Activated T-cell treated with anti-CD3 and anti-CD28 coated beads, Interleukin-2, amount 50 U/mL, for 4 hours (primary cell): Measurements from ENCODE around the gene ZNF274. TPM values are rescaled to one million over a fixed set of nuclear protein-coding genes. Genes with fewer than 3 reads are reported as not detected.

Experiments
- ATAC-seq, 2 donors: fragments of 200-7000 bp; cut with Tn5 transposase; one replicate each; pipeline ENCODE4 v1.10.0; 2021
- DNase-seq: peaks from one replicate; pipeline ENCODE4 v3.0.0-alpha.2; 2020
- H3K27me3 Mint-ChIP-seq: one replicate; pipeline ENCODE4 v1.8.0; 2021; ENCODE audit warnings: low read depth, mixed read lengths
- H3K36me3 Mint-ChIP-seq: one replicate; pipeline ENCODE4 v1.8.0; 2022; ENCODE audit warnings: mixed read lengths; ENCODE audit not compliant: insufficient read depth
- H3K4me1 Mint-ChIP-seq: one replicate; pipeline ENCODE4 v1.8.0; 2021; ENCODE audit warnings: low read depth, mixed read lengths
- H3K4me3 Mint-ChIP-seq: one replicate; pipeline ENCODE4 v1.8.0; 2021; ENCODE audit warnings: mild to moderate bottlenecking, moderate library complexity, mixed read lengths
- H3K9me3 Mint-ChIP-seq: one replicate; pipeline ENCODE4 v1.8.0; 2021; ENCODE audit warnings: mixed read lengths
- total RNA-seq, 3 donors: library from RNA; stranded (reverse); gene quantifications; one replicate each; pipeline ENCODE4 v1.2.1, GENCODE V29; 2021

Gene ZNF274
- total RNA-seq, 3 donors from 2014 or later: 17.3 to 26.6 (median 18.4) TPM

DNA sequence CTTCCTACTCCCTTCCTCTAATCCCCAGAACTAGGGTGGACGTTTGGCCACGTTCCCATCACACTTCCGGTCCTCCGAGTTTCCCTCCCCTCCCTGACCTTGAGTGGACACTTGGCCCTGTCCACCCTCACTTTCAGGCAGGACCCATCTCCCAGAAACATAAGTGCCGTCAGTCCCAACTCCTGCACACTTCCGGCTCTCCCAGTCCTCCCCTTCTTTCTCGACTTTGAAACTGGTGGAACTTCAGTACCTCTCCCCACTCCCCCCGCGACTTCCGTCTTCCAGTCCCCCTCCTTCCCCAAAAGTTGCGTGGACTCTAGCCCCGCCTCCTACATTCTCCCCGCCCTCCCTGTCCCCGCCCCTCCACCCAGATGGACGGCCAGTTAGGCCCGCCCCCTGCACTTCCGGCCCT is 278 bp upstream of the ZNF274 start:
- Mint-ChIP-seq H3K4me3 (peak overlapping the region; percentile 90), H3K4me1 (peaks cover 16% of the 10 kb centered on the region), H3K9me3 (peaks cover 18% of the 10 kb centered on the region), H3K27me3 (no peaks in the 10 kb centered on the region), H3K36me3 (peaks cover 43% of the 10 kb centered on the region)
- ATAC-seq (peak; percentile 77 to 78), DNase-seq (peak; percentile 71)

DNA sequence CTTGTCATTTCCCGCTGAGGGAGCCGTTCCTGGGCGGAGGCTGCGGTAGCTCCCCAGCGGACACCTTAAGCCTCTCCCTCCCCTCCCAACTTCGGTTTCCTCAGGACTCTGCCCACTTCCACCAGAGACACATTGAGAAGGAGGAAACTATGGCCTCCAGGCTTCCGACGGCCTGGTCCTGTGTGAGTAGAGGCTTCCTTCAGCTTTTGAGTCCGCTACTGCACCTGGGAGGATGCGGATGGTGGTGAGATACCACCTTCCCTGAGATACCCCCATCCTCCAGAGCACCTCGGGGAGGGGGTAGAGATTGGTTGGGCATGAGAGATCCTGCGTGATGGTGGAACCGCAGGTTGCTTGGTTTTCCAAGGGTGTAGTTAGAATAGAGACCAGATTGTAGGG is 955 bp downstream of the ZNF274 start:
- ATAC-seq (no peak), DNase-seq (no peak)
- Mint-ChIP-seq H3K4me1 (peaks cover 16% of the 10 kb centered on the region), H3K36me3 (peaks cover 46% of the 10 kb centered on the region), H3K9me3 (peaks cover 20% of the 10 kb centered on the region), H3K27me3 (no peaks in the 10 kb centered on the region), H3K4me3 (peak overlapping the region; percentile 90)

DNA sequence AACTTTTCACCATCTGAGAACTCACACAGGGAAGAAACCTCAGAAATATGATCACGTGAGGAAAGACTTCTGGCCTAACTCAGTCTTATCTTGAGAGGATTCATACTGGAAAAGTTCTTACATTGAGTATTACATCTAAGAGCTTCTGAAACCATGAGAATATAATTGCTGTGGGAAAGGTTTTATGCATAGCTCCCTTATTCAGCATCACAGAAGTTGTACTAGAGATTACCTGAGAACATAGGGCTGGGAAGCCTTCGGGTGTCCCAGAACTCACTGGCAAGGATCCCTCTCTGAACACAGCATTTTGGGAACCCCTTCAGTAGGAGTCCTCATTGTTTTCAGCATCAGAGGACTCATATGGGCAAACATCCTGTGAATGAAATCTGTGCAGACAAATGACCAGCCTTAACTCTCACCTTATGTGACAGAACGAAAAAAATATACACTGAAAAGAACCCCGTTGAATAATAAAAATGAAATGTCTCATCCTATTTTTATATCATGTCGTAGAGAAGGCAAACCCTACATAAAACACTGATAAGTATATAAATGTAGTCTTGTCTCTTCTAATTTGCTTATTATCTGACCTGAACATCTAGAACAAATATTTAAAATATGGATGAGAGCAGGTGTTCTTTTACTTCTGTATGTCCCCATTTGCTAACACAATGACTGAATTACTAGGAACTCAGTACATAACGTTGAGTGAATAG is 14.2 kb downstream of the ZNF274 start:
- Mint-ChIP-seq H3K9me3 (peaks cover 49% of the 10 kb centered on the region), H3K36me3 (peaks cover 76% of the 10 kb centered on the region), H3K4me1 (no peaks in the 10 kb centered on the region), H3K4me3 (no peak overlapping the region), H3K27me3 (no peaks in the 10 kb centered on the region)
- DNase-seq: no peak
- no peak for ATAC-seq

DNA sequence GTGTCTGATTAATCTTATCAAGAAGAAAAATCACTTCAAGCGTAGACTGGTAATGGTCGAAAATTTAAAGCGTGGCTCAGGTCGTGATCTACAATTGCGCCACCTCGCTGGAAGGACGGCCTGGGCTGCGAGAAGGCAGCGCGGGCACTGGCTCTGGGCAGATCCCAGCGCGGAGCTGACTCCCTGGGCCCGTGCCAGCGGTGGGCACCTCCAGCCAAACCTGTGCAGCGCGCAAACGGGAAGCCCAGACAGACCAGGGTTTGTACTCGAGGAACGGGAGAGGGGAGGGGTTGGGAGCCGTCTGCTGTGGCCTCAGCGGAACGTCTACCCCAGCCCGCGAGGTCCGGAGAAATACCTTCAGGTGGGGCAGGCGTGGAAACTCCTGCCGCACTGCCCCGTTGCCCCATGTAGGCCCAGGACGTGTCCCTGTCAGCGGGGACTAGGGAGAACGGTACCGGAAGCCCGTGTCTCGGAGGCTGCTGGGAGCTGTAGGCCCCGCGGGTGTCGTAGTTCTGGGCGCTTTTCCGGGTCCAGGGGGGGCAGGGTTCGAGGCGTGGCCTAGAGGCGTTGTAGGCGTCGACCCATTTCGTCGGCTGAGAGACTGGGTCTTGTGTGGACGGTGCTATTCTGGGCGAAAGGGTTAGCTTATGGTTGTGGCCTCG is 21.1 kb downstream of the ZNF274 start:
- no peaks in the 10 kb centered on the region for H3K27me3 Mint-ChIP-seq
- no peak for ATAC-seq
- H3K4me1 Mint-ChIP-seq: no peaks in the 10 kb centered on the region
- DNase-seq: no peak
- peaks cover 77% of the 10 kb centered on the region for H3K36me3 Mint-ChIP-seq
- no peak overlapping the region for H3K4me3 Mint-ChIP-seq
- peaks cover 63% of the 10 kb centered on the region for H3K9me3 Mint-ChIP-seq

DNA sequence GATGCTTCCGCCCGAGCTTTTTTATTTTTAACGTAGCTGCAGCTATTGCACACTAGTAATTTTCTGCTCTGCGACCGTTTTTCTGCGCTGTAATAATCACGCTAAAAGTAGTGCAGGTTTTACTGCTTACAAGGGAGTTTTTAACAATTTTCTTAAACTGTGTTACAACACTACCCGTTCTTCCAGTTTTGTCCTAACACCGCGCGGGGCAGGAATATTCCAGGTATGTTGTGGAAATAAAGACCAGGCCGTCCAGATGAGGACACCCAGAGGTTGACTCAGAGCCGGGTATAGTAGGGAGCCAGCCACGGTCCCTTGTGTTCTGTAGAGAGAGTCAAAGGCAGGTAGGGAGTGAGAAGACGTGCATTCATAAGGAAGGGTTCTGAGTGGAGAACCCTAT is 21.7 kb downstream of the ZNF274 start:
- no peak overlapping the region for H3K4me3 Mint-ChIP-seq
- peaks cover 82% of the 10 kb centered on the region for H3K36me3 Mint-ChIP-seq
- DNase-seq (no peak), ATAC-seq (no peak)
- H3K27me3 Mint-ChIP-seq: no peaks in the 10 kb centered on the region
- H3K9me3 Mint-ChIP-seq: peaks cover 68% of the 10 kb centered on the region
- H3K4me1 Mint-ChIP-seq: no peaks in the 10 kb centered on the region

DNA sequence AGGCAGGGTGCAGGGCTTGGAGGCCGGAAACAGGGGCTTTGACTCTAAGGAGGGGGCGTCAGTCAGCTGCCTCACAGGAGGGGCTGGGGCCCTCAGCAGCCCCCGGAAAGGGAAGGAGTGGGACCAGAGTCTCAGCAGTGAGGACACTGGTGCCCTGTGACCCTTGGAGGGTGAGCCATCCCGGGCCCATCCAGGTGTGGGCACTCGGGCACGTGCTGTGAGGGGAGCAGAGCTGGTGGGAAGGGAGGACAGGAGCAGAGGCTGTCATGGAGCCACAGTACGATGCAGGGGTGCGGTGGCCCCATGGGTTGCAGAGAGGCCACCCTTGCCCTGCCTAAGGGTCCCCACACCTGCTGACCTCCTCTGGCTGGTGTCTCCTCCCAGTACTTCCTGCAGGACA is 26.7 kb downstream of the ZNF274 start:
- peaks cover 89% of the 10 kb centered on the region for H3K36me3 Mint-ChIP-seq
- DNase-seq (no peak), ATAC-seq (no peak)
- H3K4me3 Mint-ChIP-seq: no peak overlapping the region
- peaks cover 70% of the 10 kb centered on the region for H3K9me3 Mint-ChIP-seq
- no peaks in the 10 kb centered on the region for H3K4me1 Mint-ChIP-seq
- no peaks in the 10 kb centered on the region for H3K27me3 Mint-ChIP-seq

DNA sequence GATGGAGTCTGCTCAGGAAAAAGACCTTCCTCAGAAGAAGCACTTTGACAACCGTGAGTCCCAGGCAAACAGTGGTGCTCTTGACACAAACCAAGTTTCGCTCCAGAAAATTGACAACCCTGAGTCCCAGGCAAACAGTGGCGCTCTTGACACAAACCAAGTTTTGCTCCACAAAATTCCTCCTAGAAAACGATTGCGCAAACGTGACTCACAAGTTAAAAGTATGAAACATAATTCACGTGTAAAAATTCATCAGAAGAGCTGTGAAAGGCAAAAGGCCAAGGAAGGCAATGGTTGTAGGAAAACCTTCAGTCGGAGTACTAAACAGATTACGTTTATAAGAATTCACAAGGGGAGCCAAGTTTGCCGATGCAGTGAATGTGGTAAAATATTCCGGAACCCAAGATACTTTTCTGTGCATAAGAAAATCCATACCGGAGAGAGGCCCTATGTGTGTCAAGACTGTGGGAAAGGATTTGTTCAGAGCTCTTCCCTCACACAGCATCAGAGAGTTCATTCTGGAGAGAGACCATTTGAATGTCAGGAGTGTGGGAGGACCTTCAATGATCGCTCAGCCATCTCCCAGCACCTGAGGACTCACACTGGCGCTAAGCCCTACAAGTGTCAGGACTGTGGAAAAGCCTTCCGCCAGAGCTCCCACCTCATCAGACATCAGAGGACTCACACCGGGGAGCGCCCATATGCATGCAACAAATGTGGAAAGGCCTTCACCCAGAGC is 29.6 kb downstream of the ZNF274 start:
- ATAC-seq (no peak), DNase-seq (no peak)
- Mint-ChIP-seq H3K9me3 (peaks cover 64% of the 10 kb centered on the region), H3K4me3 (no peak overlapping the region), H3K27me3 (no peaks in the 10 kb centered on the region), H3K36me3 (peaks cover 62% of the 10 kb centered on the region), H3K4me1 (no peaks in the 10 kb centered on the region)

DNA sequence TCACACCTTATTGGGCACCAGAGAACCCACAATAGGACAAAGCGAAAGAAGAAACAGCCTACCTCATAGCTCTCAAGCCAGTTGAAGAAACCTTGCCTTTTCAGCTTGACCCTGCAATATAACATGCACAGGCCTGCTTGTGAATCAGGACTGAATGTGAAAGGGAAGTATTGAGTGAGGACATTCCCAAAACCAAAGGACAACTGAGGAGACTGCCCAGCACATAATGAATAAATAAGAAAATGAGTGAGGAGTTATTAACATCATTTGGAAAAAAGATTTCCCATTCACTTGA is 30.2 kb downstream of the ZNF274 start:
- Mint-ChIP-seq H3K4me3 (no peak overlapping the region), H3K27me3 (no peaks in the 10 kb centered on the region), H3K9me3 (peaks cover 63% of the 10 kb centered on the region), H3K36me3 (peaks cover 57% of the 10 kb centered on the region), H3K4me1 (no peaks in the 10 kb centered on the region)
- DNase-seq (no peak), ATAC-seq (no peak)

DNA sequence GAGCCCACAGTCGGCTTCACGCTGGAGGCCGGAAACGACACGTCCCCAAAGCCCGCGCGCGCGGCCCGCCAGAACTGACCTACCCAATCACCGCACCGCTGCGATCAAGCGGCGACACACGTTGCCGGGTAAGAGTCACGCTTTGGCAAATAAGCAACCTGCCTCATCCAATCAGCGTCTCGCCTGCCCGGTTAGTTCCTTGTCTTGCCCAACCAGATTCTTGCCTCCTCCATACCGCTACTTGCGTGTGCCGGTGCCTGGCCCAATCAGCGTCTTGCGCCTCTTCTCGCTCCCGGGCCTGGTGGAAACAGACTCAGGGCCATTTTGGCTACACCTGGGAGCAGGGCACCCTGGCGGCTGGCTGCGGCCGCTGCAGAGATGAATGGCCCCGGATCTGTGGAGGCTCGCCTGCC is 34.2 kb downstream of the ZNF274 start:
- no peak for ATAC-seq
- H3K27me3 Mint-ChIP-seq: no peaks in the 10 kb centered on the region
- DNase-seq: no peak
- peaks cover 16% of the 10 kb centered on the region for H3K36me3 Mint-ChIP-seq
- H3K9me3 Mint-ChIP-seq: peaks cover 46% of the 10 kb centered on the region
- no peaks in the 10 kb centered on the region for H3K4me1 Mint-ChIP-seq
- H3K4me3 Mint-ChIP-seq: no peak overlapping the region

DNA sequence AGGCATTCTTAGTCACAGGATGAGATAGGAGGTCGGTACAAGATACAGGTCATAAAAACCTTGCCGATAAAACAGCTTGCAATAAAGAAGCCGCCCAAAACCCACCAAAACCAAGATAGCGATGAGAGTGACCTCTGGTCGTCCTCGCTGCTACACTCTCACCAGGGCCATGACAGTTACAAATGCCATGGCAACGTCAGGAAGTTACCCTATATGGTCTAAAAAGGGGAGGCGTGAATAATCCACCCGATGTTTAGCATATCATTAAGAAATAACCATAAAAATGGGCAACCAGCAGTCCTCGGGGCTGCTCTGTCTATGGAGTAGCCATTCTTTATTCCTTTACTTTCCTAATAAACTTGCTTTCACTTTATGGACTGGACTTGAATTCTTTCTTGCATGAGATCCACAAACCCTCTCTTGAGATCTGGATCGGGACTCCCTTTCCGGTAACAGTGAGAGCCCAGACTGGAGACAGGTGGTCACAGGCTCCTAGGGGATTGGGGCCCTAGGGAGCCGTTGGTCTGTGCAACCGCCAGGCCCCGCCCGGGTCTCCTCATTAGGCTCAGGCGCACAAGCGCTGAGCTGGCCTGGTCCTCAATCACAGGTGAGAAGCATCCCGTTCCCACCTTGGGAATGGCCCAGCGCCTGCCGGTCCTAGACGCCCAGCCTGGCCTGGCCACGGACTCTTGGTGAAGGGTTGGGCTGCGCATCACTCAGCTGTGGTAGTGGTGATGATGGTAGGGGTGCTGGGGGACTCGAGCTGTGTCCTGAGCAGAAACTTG is 34.9 kb downstream of the ZNF274 start:
- DNase-seq (no peak), ATAC-seq (no peak)
- Mint-ChIP-seq H3K4me1 (no peaks in the 10 kb centered on the region), H3K9me3 (peaks cover 43% of the 10 kb centered on the region), H3K36me3 (peaks cover 9% of the 10 kb centered on the region), H3K4me3 (no peak overlapping the region), H3K27me3 (no peaks in the 10 kb centered on the region)

DNA sequence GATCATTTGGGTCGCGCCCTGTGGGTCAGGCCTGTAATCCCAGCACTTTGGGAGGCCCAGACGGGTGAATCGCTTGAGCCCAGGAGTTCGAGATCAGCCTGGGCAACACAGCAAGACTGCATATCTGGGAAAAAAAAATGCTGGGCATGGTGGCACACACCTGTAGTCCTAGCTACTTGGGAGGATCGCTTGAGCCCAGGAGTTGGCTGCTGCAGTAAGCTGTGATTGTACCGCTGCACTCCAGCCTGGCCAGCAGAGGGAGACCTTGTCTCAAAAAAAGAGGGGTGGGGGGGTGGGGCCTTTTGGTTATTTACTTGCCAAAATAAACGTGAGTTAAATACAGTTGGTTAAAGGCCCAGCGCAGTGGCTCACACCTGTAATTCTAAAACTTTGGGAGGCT is 36.0 kb downstream of the ZNF274 start:
- ATAC-seq: peak; percentile 48 to 67
- Mint-ChIP-seq H3K27me3 (no peaks in the 10 kb centered on the region), H3K4me3 (no peak overlapping the region), H3K4me1 (no peaks in the 10 kb centered on the region), H3K9me3 (peaks cover 36% of the 10 kb centered on the region), H3K36me3 (peaks cover 2% of the 10 kb centered on the region)
- DNase-seq: peak; percentile 14

DNA sequence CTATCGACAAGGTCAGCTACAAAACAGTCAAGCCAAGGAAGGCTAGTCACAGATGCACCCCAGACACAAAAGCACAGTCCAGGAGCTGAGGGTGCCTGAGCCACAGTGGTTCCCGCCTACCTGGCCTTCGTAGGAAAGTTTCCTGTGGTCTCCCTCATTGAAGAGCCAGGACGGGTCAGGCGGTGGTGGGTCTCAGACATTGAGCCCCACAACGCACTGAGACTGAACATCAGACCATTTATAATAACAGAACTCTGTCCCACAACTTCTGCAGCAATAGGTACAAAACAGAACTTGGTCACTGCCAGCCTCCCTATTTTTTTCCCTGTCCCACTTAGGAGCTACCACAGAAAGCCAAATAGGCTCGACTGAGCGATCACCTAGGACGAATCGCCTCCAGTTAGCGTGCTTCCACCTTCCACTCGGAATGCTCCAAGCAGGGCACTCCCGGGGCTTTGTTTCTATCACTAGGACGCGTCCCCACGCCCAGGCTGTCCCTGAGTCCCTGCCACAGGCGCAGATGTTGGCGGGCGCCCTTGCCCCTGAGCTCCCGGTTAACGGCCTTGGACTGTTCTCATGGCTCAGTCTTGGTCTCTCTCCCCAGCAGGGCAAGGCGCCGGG is 45.2 kb downstream of the ZNF274 start:
- Mint-ChIP-seq H3K9me3 (peaks cover 33% of the 10 kb centered on the region), H3K36me3 (peaks cover 34% of the 10 kb centered on the region), H3K27me3 (no peaks in the 10 kb centered on the region), H3K4me3 (peak overlapping the region; percentile 95), H3K4me1 (peaks cover 25% of the 10 kb centered on the region)
- ATAC-seq (no peak), DNase-seq (no peak)

DNA sequence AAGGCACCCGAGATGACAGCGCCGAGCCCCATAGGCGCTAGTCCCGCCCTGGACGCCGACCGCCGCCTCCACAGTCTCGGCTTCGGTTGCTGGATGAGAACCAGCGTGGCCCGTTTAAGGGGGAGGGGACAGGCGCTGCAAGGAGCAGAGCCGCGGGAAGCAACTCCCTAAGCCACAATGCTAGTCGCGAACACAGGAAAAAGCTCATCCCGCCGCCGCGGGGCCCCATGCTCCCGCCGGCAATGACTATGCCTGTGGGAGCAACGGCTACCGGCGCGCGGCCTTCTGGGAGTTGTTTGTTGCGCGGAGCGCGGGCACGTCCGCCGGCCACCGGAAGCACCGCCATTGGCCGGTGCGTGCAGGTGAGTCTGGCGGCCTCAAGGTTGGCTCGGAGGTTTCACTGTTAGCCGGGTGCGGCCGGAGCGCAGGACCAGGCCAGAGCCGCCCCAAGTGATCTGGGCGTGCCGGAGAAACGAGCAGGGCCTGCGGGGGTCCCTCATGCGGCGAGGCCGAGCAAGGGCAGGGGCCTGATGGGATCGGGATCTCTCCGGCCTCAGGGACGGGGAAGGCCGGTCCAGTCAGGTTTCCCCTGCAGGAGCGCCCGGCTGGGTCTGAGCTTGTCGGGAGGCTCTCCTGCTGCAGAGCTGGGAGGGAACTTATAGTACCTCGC is 45.9 kb downstream of the ZNF274 start, which contains the start of gene ZNF544:
Gene ZNF544 (plus strand): TSS at position 330 of the 670 bp plus-strand sequence. CDS start 15,110 bp downstream, outside the sequence.
- DNase-seq (peak; percentile 36), ATAC-seq (peak; percentile 83 to 89)
- peak within 1 kb of the TSS; percentile 95 for H3K4me3 Mint-ChIP-seq
- H3K4me1 Mint-ChIP-seq: peaks cover 25% of the 10 kb centered on the region
- peaks cover 36% of the 10 kb centered on the region for H3K9me3 Mint-ChIP-seq
- H3K27me3 Mint-ChIP-seq: no peaks in the 10 kb centered on the region
- H3K36me3 Mint-ChIP-seq: peaks cover 39% of the 10 kb centered on the region
